GM06990 (cell line): ENCODE measurements around the gene LECT2.

Source experiments
- DNase-seq: peaks from one replicate; pipeline ENCODE4 v3.0.0-alpha.2; 2011; ENCODE audit not compliant: insufficient read length; ENCODE audit errors: extremely low read depth
- H3K27me3 ChIP-seq: replicated peaks from 2 replicates; pipeline ENCODE4 v1.6.0; 2011; ENCODE audit warnings: low read length; ENCODE audit not compliant: control insufficient read depth, insufficient read depth
- H3K36me3 ChIP-seq: 2 replicates; pipeline ENCODE4 v1.5.1; 2011; ENCODE audit warnings: low read length; ENCODE audit not compliant: control insufficient read depth, insufficient read depth
- H3K4me3 ChIP-seq: replicated peaks from 2 replicates; pipeline ENCODE4 v1.5.1; 2011; ENCODE audit warnings: low read depth, mild to moderate bottlenecking, control low read depth, low read length
- TF ChIP-seq, protein P1 (sequence below): IDR thresholded peaks from 2 replicates; pipeline ENCODE4 v1.5.1; 2011; ENCODE audit warnings: low read length, control low read depth, mild to moderate bottlenecking, inconsistent platforms; ENCODE audit not compliant: insufficient read depth, poor library complexity, severe bottlenecking

LECT2 gene

DNA sequence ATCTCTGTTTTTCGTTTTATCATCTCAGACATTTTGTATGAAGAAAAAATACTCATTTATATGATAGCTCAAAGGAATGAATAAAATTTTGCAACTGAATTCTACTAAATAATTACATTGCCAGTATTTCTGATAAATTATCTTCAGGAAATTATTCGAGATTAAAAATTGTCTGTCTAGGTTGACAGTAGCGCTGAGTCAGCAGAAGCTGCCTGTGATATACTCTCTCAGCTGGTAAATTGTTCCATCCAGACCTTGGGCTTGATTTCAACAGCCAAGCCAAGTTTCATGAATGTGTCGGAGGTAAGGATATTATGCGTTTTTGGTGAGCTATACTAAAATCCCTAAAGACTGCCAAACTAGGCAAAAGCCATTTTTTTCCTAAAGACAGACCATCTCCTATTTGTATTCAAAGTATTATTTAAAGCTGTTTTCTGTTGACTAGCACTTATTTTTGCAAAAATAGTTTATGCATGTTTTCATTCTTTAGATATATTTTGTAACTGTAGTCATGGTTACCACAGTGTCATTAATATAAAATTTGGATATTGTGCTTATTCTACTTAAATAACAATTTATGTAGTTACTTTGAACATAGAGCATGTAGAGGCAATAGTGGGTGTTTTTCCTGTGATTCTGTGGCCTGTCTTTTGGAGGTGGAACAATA is 17.4 kb downstream of the LECT2 start:
- H3K36me3 ChIP-seq, result no peaks in the 10 kb centered on the region
- no peak overlapping the region for H3K4me3 ChIP-seq
- peaks cover 3% of the 10 kb centered on the region; the same call in 1 of the 2 replicates for H3K27me3 ChIP-seq
- TF ChIP-seq, protein P1, sequence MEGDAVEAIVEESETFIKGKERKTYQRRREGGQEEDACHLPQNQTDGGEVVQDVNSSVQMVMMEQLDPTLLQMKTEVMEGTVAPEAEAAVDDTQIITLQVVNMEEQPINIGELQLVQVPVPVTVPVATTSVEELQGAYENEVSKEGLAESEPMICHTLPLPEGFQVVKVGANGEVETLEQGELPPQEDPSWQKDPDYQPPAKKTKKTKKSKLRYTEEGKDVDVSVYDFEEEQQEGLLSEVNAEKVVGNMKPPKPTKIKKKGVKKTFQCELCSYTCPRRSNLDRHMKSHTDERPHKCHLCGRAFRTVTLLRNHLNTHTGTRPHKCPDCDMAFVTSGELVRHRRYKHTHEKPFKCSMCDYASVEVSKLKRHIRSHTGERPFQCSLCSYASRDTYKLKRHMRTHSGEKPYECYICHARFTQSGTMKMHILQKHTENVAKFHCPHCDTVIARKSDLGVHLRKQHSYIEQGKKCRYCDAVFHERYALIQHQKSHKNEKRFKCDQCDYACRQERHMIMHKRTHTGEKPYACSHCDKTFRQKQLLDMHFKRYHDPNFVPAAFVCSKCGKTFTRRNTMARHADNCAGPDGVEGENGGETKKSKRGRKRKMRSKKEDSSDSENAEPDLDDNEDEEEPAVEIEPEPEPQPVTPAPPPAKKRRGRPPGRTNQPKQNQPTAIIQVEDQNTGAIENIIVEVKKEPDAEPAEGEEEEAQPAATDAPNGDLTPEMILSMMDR, result no peak
- DNase-seq, result no peak

- Histone ChIP-seq H3K36me3 (no peaks in the 10 kb centered on the region), H3K4me3 (no peak overlapping the region), H3K27me3 (peaks cover 3% of the 10 kb centered on the region; the same call in 1 of the 2 replicates)
- DNase-seq, result no peak
- TF ChIP-seq, protein P1, result no peak
Observed at GRCh38 chr5:135934939-135935338, 19.8 kb downstream of the LECT2 start.

GRCh38 chr5:135930949-135931295 is 23.9 kb downstream of the LECT2 start:
- no peaks in the 10 kb centered on the region for H3K27me3 ChIP-seq
- TF ChIP-seq, protein P1, result no peak
- H3K36me3 ChIP-seq, result no peaks in the 10 kb centered on the region
- DNase-seq, result no peak
- no peak overlapping the region for H3K4me3 ChIP-seq

DNA sequence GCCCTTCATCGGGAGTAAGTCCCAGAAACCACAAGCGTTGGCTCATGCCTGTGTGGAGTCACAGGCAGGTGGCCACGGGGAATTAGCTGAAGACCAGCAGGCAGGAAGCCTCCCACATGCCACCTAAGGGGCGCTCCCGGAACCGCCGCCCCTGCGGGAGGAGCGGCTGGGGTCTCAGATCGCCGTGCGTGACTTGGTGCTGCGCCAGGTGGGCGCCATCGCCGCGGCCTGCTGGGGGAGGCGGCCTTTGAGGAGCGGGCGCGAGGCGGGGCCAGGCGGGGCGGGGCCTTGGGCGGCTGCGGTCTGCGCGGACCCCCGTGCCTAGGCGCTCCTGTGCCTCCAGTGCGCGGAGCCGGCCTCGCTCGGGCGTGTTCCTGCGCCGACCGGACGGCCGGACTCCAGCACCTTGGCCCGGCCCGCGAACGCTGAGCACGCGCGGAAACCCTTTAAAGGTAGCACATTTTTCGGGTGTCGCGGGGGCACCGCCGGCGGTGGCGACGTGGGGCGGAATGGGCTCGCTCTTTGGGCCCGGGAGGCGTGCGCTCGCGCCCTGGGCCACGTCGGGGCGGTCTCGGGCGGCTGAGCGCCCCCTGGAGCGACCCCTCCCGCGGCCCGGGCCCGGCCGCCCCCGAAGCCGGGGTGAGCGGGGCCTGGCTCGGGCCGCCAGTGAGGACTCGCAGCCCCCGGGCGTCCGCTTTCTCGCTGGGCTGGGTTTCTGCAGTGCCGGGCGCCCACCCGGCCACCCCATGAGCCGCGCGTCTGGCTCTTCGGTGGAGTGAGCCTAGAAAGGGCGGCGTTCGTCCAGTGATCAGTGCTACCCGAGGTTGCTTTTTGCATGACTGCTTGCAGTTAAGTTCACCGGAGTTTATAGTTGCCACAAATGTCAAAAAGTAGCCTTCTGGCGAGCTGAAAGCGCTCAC is 24.5 kb downstream of the LECT2 start:
- DNase-seq, result peak; percentile 1
- H3K36me3 ChIP-seq, result no peaks in the 10 kb centered on the region
- no peaks in the 10 kb centered on the region; the same call in 1 of the 2 replicates for H3K27me3 ChIP-seq
- H3K4me3 ChIP-seq, result no peak overlapping the region
- TF ChIP-seq, protein P1, result no peak

GRCh38 chr5:135921388-135921787 is 33.4 kb downstream of the LECT2 start:
- TF ChIP-seq, protein P1, result no peak

More at GRCh38 chr5:135921388-135921787, 33.4 kb downstream of the LECT2 start:
- Histone ChIP-seq H3K27me3 (no peaks in the 10 kb centered on the region; the same call in 1 of the 2 replicates), H3K36me3 (no peaks in the 10 kb centered on the region), H3K4me3 (no peak overlapping the region)
- DNase-seq, result no peak
